Thymus (tissue), 11 donors: ENCODE results near the gene ADK. TPM values are rescaled to one million over a fixed set of nuclear protein-coding genes. Genes with fewer than 3 reads are reported as not detected.

Experiments
- DNase-seq, 9 donors: peaks; one replicate each; pipeline ENCODE4 v3.0.0-alpha.2; 2013; ENCODE audit warnings: low spot score in 9 of 9, low read depth in 6 of 9, missing footprints in 1 of 9
- H3K27ac ChIP-seq, 2 donors: one replicate each; pipeline ENCODE4 v1.5.1; 2013; ENCODE audit warnings: control low read depth in 1 of 2, low read depth in 1 of 2, low read length in 1 of 2, mild to moderate bottlenecking in 1 of 2, moderate library complexity in 1 of 2
- H3K27me3 ChIP-seq, 2 donors: one replicate each; pipeline ENCODE4 v1.5.1; 2013; ENCODE audit warnings: low read length in 1 of 2; ENCODE audit not compliant: control insufficient read depth in 2 of 2, insufficient read depth in 1 of 2
- H3K36me3 ChIP-seq, 2 donors: one replicate each; pipeline ENCODE4 v1.5.1; 2013; ENCODE audit warnings: low read length in 1 of 2, mild to moderate bottlenecking in 1 of 2, moderate library complexity in 1 of 2; ENCODE audit not compliant: control insufficient read depth in 2 of 2, insufficient read depth in 2 of 2
- H3K4me1 ChIP-seq, 2 donors: one replicate each; pipeline ENCODE4 v1.5.1; 2013; ENCODE audit warnings: low read length in 2 of 2; ENCODE audit not compliant: control insufficient read depth in 2 of 2, insufficient read depth in 2 of 2
- H3K4me3 ChIP-seq, 2 donors: one replicate each; pipeline ENCODE4 v1.5.1; 2013; ENCODE audit warnings: low read length in 2 of 2, control low read depth in 1 of 2, mild to moderate bottlenecking in 1 of 2
- H3K9me3 ChIP-seq, 2 donors: one replicate each; pipeline ENCODE4 v1.5.1; 2013; ENCODE audit warnings: low read length in 1 of 2, mild to moderate bottlenecking in 1 of 2; ENCODE audit not compliant: control insufficient read depth in 2 of 2, insufficient read depth in 1 of 2
- WGBS: extraction: QIAGEN DNeasy Blood & Tissue Kit; methylation state at CpG from one replicate; pipeline ENCODE4 v1.1.7; 2013; 5-methylcytosine and 5-hydroxymethylcytosine counted together
- polyA plus RNA-seq: library from polyadenylated mRNA; stranded (reverse); fragments of 200-250 nt; gene quantifications from one replicate; pipeline ENCODE4 v1.2.3, GENCODE V29; 2013
- total RNA-seq: library from RNA; stranded (reverse); fragments of 120-200 nt; gene quantifications from one replicate; pipeline ENCODE4 v1.2.4, GENCODE V29; 2013
- donor health status: healthy.

Gene ADK
- total and polyA plus RNA-seq, 2 donors, result 32.0 to 33.2 TPM

GRCh38 chr10:74635655-74636054, 484.6 kb downstream of the ADK start:
- no peaks in the 10 kb centered on the region for H3K4me1 ChIP-seq
- 98% methylated on average over 4 of the region's 4 CpGs for WGBS
- H3K9me3 ChIP-seq, result peaks cover 0 to 10% of the 10 kb centered on the region in 2 donors
- H3K27me3 ChIP-seq, result no peaks in the 10 kb centered on the region
- H3K4me3 ChIP-seq, result no peak overlapping the region
- H3K27ac ChIP-seq, result no peak overlapping the region
- H3K36me3 ChIP-seq, result no peaks in the 10 kb centered on the region
- no peak for DNase-seq

DNA sequence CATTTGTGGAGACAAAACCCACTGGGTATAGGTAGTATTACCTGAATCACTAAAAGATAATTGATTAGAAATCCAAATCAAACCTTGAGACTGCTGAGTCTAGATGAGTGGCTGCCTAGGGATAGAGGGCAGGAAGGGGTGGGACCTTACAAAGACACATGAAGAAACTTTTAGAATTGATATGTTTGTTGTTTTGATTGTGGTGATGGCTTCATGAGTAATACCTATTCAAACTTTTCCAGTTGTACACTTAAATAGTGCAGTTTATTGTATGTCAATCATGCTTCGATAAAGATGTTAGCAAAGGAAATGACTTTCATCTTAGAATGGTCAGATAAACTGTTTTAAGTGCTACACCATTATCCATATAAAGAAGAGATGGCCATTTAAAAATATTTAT, 486.7 kb downstream of the ADK start:
- Histone ChIP-seq H3K27ac (no peak overlapping the region), H3K36me3 (no peaks in the 10 kb centered on the region), H3K4me1 (no peaks in the 10 kb centered on the region), H3K4me3 (no peak overlapping the region), H3K9me3 (peaks cover 0 to 10% of the 10 kb centered on the region in 2 donors), H3K27me3 (no peaks in the 10 kb centered on the region)
- DNase-seq, result no peak
- WGBS, result 98% methylated on average over 1 of the region's 1 CpG

- no peak for DNase-seq
- Histone ChIP-seq H3K36me3 (no peaks in the 10 kb centered on the region), H3K4me1 (no peaks in the 10 kb centered on the region), H3K27me3 (no peaks in the 10 kb centered on the region), H3K9me3 (no peaks in the 10 kb centered on the region), H3K4me3 (no peak overlapping the region), H3K27ac (no peak overlapping the region)
- 95% methylated on average over 5 of the region's 5 CpGs for WGBS
These were observed 489.3 kb downstream of the ADK start for GRCh38 chr10:74640134-74640921.

DNA sequence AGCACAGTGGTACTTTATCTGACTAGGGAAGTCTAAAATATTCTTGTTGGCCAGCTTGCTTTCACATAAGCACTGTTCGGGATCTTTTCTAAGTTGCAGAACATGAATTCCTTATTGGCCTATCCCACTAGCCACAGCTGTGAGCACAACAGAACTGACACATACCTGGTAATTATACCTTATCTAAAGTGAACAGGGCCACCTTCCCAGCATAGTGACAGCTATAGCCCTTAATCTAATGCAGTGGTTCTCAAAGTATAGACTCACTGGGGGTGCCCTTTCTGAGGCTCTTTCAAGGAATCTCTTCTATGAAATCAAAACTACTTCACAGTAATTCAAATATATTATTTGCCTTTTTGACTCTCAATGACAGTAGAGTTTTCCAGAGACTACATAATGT, 490.6 kb downstream of the ADK start:
- Histone ChIP-seq H3K36me3 (no peaks in the 10 kb centered on the region), H3K4me1 (no peaks in the 10 kb centered on the region), H3K9me3 (no peaks in the 10 kb centered on the region), H3K4me3 (no peak overlapping the region), H3K27ac (no peak overlapping the region), H3K27me3 (no peaks in the 10 kb centered on the region)
- DNase-seq, result no peak
- 98% methylated on average over 1 of the region's 1 CpG for WGBS

GRCh38 chr10:74642901-74643595, 492.0 kb downstream of the ADK start:
- Histone ChIP-seq H3K36me3 (no peaks in the 10 kb centered on the region), H3K4me3 (no peak overlapping the region), H3K4me1 (no peaks in the 10 kb centered on the region), H3K27me3 (no peaks in the 10 kb centered on the region), H3K9me3 (no peaks in the 10 kb centered on the region), H3K27ac (no peak overlapping the region)
- 98% methylated on average over 1 of the region's 1 CpG for WGBS
- DNase-seq, result no peak

DNA sequence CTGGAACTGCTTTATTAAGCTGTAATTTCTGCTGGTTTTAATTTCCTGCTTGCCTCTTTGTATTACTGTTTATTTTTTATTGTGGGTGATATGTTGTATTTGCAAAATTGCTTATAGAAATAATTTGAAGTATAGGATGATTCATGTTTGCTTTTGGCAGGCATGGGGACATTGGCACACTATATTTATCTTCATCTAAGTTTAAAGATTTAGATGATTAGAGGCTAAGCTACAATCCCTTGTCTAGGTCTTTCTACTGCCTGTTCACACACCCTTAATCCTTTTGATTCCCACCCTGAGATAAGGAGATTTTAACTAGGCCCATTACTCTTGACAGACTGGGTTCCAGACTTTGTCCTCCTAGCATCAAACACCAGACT, 492.6 kb downstream of the ADK start:
- Histone ChIP-seq H3K4me3 (no peak overlapping the region), H3K36me3 (no peaks in the 10 kb centered on the region), H3K9me3 (no peaks in the 10 kb centered on the region), H3K4me1 (no peaks in the 10 kb centered on the region), H3K27ac (no peak overlapping the region), H3K27me3 (no peaks in the 10 kb centered on the region)
- DNase-seq, result no peak

GRCh38 chr10:74644738-74645137, 493.7 kb downstream of the ADK start:
- no peaks in the 10 kb centered on the region for H3K27me3 ChIP-seq
- WGBS, result 95% methylated on average over 2 of the region's 2 CpGs
- no peak for DNase-seq
- no peak overlapping the region for H3K27ac ChIP-seq
- H3K36me3 ChIP-seq, result no peaks in the 10 kb centered on the region
- H3K4me1 ChIP-seq, result no peaks in the 10 kb centered on the region
- H3K9me3 ChIP-seq, result no peaks in the 10 kb centered on the region
- H3K4me3 ChIP-seq, result no peak overlapping the region

GRCh38 chr10:74645692-74646091, 494.7 kb downstream of the ADK start:
- DNase-seq, result no peak
- no peaks in the 10 kb centered on the region for H3K36me3 ChIP-seq
- WGBS, result 98% methylated on average over 3 of the region's 3 CpGs
- no peak overlapping the region for H3K27ac ChIP-seq
- no peaks in the 10 kb centered on the region for H3K9me3 ChIP-seq
- H3K27me3 ChIP-seq, result no peaks in the 10 kb centered on the region
- no peak overlapping the region for H3K4me3 ChIP-seq
- no peaks in the 10 kb centered on the region for H3K4me1 ChIP-seq

DNA sequence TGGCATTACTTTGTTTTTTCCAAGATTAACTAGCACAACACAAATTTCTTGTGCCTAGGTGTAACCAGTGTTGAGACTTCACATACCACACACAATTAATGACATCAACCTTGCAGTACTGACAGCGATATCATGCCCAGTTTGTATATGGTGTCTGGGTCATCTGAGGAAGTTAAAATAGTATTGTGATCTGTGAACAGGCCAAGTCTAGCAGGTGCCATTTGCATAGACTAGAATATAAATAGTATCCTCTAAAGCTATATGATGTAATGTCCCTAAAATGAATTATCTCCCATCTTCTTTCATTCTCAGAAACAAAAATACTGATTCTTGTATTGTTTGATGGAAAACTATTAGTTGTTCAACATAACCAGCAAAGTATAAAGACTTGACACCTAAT, 499.6 kb downstream of the ADK start:
- no peaks in the 10 kb centered on the region for H3K4me1 ChIP-seq
- no peaks in the 10 kb centered on the region for H3K9me3 ChIP-seq
- no peaks in the 10 kb centered on the region for H3K27me3 ChIP-seq
- no peak overlapping the region for H3K27ac ChIP-seq
- no peak for DNase-seq
- 98% methylated on average over 1 of the region's 1 CpG for WGBS
- no peak overlapping the region for H3K4me3 ChIP-seq
- no peaks in the 10 kb centered on the region for H3K36me3 ChIP-seq
